Epithelial cell of proximal tubule (primary cell): ENCODE results near the gene AAK1. TPM values are rescaled to one million over a fixed set of nuclear protein-coding genes. Genes with fewer than 3 reads are reported as not detected.
"Not testable (repeated sequence)": the region's sequence is repeated elsewhere in the genome, so short reads cannot be mapped to it uniquely, and the experiment has no call there.

Source experiments
- DNase-seq: peaks from one replicate; pipeline ENCODE4 v3.0.0-alpha.2; 2011; ENCODE audit warnings: low read depth
- H3K4me3 ChIP-seq: 2 replicates; pipeline ENCODE4 v1.5.1; 2011; ENCODE audit warnings: low read depth, mild to moderate bottlenecking, low read length
- total RNA-seq: library from RNA; depleted of rRNA; stranded (reverse); fragments of >200 nt; gene quantifications from 2 replicates; pipeline ENCODE4 v1.2.3, GENCODE V29; 2015
- TF ChIP-seq, protein P1 (sequence below): conservative IDR thresholded peaks from 2 replicates; pipeline ENCODE4 v1.5.1; 2012; ENCODE audit warnings: low read depth, mild to moderate bottlenecking, low read length

The AAK1 gene
- total RNA-seq, 1 donor from 2014 or later, result 32.2 TPM

GRCh38 chr2:69674316-69674670, 30.8 kb upstream of the AAK1 start:
- no peak for DNase-seq
- TF ChIP-seq, protein P1, sequence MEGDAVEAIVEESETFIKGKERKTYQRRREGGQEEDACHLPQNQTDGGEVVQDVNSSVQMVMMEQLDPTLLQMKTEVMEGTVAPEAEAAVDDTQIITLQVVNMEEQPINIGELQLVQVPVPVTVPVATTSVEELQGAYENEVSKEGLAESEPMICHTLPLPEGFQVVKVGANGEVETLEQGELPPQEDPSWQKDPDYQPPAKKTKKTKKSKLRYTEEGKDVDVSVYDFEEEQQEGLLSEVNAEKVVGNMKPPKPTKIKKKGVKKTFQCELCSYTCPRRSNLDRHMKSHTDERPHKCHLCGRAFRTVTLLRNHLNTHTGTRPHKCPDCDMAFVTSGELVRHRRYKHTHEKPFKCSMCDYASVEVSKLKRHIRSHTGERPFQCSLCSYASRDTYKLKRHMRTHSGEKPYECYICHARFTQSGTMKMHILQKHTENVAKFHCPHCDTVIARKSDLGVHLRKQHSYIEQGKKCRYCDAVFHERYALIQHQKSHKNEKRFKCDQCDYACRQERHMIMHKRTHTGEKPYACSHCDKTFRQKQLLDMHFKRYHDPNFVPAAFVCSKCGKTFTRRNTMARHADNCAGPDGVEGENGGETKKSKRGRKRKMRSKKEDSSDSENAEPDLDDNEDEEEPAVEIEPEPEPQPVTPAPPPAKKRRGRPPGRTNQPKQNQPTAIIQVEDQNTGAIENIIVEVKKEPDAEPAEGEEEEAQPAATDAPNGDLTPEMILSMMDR, result no peak
- no peak overlapping the region for H3K4me3 ChIP-seq

- H3K4me3 ChIP-seq, DNase-seq: not testable (repeated sequence)
These were observed 29.6 kb upstream of the AAK1 start for GRCh38 chr2:69673098-69673497.

DNA sequence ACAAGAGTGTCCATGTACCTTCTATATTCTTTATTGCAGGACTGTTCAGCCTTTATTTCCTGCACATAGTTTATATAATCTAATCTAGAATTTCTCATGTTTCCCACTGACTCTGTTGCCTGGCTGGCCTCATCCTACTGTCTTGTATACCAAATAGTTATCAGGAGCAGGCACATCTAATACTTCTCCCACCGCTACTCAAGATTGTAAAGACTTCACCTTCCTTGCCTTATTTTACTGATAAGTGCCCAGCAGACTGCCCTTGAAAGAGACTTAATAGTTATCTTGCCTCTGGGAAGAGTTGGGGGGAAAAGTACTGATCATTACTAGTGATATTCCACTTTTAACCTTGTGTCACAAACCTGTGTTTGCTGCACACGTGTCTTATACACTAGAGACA, 26.1 kb upstream of the AAK1 start:
- TF ChIP-seq, protein P1, result no peak
- H3K4me3 ChIP-seq, result no peak overlapping the region
- no peak for DNase-seq

DNA sequence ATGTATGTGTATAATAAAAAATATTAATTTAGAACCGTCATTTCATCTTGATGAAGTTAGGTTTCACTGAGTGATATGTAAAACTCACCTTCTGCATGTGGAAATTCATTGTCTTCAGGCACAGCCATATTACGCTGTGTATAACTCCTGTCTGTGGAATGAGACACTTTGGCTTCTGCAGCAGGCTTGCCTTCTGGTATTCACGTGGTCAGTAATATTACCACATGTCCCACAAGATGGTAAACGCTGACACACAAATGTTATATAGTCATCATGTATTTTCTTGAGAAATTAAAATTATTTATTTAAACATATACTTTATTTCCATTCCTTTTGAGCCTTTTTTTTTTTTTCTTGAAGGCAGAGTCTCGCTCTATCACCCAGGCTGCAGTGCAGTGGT, 25.1 kb upstream of the AAK1 start:
- TF ChIP-seq, protein P1, result no peak
- no peak for DNase-seq

DNA sequence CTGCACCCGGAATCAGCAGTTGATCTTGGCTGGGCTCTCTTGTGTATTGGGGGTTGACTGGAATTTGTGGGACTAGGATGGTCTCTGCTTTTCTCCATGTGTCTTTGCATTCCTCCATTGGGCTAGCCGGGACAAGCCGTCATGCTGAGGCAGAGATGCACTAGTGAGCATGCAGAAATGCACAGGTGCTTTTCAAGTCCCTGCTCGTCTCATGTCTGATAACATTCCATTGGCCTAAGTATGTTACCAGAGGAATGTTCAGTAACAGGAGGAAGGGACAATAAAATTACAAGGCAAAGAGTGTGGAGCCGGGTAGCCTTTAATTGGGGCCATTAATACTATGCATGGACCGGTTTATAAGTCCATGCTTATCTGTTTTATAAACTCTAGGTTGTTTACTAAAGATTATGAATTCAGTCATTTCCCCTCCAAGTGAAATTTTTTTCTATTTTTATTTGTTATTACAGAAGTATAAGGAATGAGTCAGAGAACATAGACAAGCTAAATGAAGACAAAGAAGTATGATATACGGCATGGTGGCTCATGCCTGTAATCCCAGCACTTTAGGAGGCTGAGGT, 24.4 kb upstream of the AAK1 start:
- DNase-seq, result no peak
- TF ChIP-seq, protein P1, result no peak
- no peak overlapping the region for H3K4me3 ChIP-seq

More for the DNA sequence above, 25.1 kb upstream of the AAK1 start:
- no peak overlapping the region for H3K4me3 ChIP-seq

GRCh38 chr2:69665152-69665551, 21.6 kb upstream of the AAK1 start:
- H3K4me3 ChIP-seq, result no peak overlapping the region
- no peak for DNase-seq
- TF ChIP-seq, protein P1, result no peak

DNA sequence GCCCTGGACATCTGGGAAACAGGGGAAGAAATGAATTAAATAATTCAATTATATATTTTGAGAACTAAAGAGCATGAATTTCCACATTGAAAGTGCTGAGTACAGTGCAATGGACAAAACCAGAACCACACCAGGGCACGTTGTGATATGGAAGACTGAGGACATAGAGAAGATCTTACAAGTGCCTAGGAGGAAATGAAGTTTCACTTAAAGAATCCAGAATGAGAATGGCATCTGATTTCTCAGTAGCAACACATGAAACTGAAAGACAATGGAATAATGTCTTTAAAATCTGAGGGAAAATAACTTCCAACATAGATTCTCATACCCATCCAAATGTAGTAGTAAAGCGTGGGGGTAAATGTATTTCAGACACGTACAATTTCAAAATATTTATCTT, 20.3 kb upstream of the AAK1 start:
- no peak overlapping the region for H3K4me3 ChIP-seq
- TF ChIP-seq, protein P1, result no peak
- DNase-seq, result no peak

- not testable (repeated sequence) for DNase-seq
These were observed 19.0 kb upstream of the AAK1 start for GRCh38 chr2:69662547-69662946.

More at GRCh38 chr2:69662547-69662946, 19.0 kb upstream of the AAK1 start:
- not testable (repeated sequence) for H3K4me3 ChIP-seq
